HepG2 (cell line): ENCODE data around the gene PCSK5. TPM values are rescaled to one million over a fixed set of nuclear protein-coding genes. Genes with fewer than 3 reads are reported as not detected.

Experiments used
- BORCS8-MEF2B ChIP-seq: sonication (generic); formaldehyde crosslinking; IDR thresholded peaks from 2 replicates; pipeline ENCODE4 v1.8.0; 2022; ENCODE audit warnings: mild to moderate bottlenecking, missing genetic modification reagents
- FOXO1 ChIP-seq: sonication (generic); formaldehyde crosslinking; IDR thresholded peaks from 2 replicates; pipeline ENCODE4 v1.4.0; 2020; ENCODE audit warnings: missing genetic modification reagents
- HNF4G ChIP-seq, 2 experiments: sonication (generic) in 1 of 2; formaldehyde crosslinking in 1 of 2; IDR thresholded peaks; 2 replicates each; pipeline versions ENCODE4 v1.4.0 to v1.6.1; 2011 to 2020; ENCODE audit warnings: borderline replicate concordance in 2 of 2, low read depth in 2 of 2, mild to moderate bottlenecking in 2 of 2, low read length in 1 of 2, missing genetic modification reagents in 1 of 2, moderate library complexity in 1 of 2
- NFRKB ChIP-seq: fragments of 450-650 bp; IDR thresholded peaks from 2 replicates; pipeline ENCODE4 v1.6.1; 2017
- NR2C2 ChIP-seq: sonication (generic); formaldehyde crosslinking; IDR thresholded peaks from 2 replicates; pipeline ENCODE4 v1.4.0; 2020; ENCODE audit warnings: missing genetic modification reagents, mild to moderate bottlenecking, moderate library complexity, borderline replicate concordance
- PITX1 ChIP-seq: sonication (generic); formaldehyde crosslinking; IDR thresholded peaks from 2 replicates; pipeline ENCODE4 v1.5.1; 2020; ENCODE audit warnings: mild to moderate bottlenecking, missing genetic modification reagents
- RBFOX2 ChIP-seq: fragments of 200-400 bp; formaldehyde crosslinking; IDR thresholded peaks from 2 replicates; pipeline ENCODE4 v1.6.1; 2017; ENCODE audit warnings: low read depth, mild to moderate bottlenecking, low read length
- SAP130 ChIP-seq: IDR thresholded peaks from 2 replicates; pipeline ENCODE4 v1.6.1; 2016; ENCODE audit warnings: low read depth
- ZNF142 ChIP-seq: sonication (generic); formaldehyde crosslinking; IDR thresholded peaks from 2 replicates; pipeline ENCODE4 v1.4.0; 2020; ENCODE audit warnings: missing genetic modification reagents
- ZNF230 ChIP-seq: sonication (generic); formaldehyde crosslinking; IDR thresholded peaks from 2 replicates; pipeline ENCODE4 v1.4.0; 2020; ENCODE audit warnings: mild to moderate bottlenecking, missing genetic modification reagents
- ZNF274 ChIP-seq: sonication (generic); formaldehyde crosslinking; IDR thresholded peaks from 2 replicates; pipeline ENCODE4 v1.5.1; 2020; ENCODE audit warnings: mild to moderate bottlenecking, missing genetic modification reagents
- ZNF431 ChIP-seq: sonication (generic); formaldehyde crosslinking; IDR thresholded peaks from 2 replicates; pipeline ENCODE4 v1.9.0; 2022; ENCODE audit warnings: missing genetic modification reagents, low read depth, mild to moderate bottlenecking, borderline replicate concordance
- ZNF674 ChIP-seq: sonication (generic); formaldehyde crosslinking; IDR thresholded peaks from 2 replicates; pipeline ENCODE4 v1.5.0; 2020; ENCODE audit warnings: low read depth, mild to moderate bottlenecking, missing genetic modification reagents
- ZNF780A ChIP-seq: sonication (generic); formaldehyde crosslinking; IDR thresholded peaks from 2 replicates; pipeline ENCODE4 v1.8.0; 2022; ENCODE audit warnings: mild to moderate bottlenecking, missing genetic modification reagents, moderate library complexity
- polyA plus RNA-seq, 8 experiments: library from polyadenylated mRNA; depleted of rRNA in 3 of 8; stranded (reverse) in 7 of 8; unstranded in 1 of 8; fragments of >200 nt; fragmentation: Illumina TruSeq in 4 of 8; extraction: Trizol in 4 of 8; gene quantifications; 2 replicates each; pipeline versions ENCODE4 v1.2.1 to v1.2.3, GENCODE V29; 2011 to 2016; ENCODE audit warnings: low read depth in 4 of 8, missing spikeins in 1 of 8, mixed read lengths in 1 of 8; ENCODE audit not compliant: insufficient read depth in 1 of 8
- total RNA-seq, 5 experiments: library from RNA; depleted of rRNA; stranded (reverse); fragments of >200 nt; fragmentation: Illumina TruSeq; extraction: Trizol; gene quantifications; 2 replicates each; pipeline ENCODE4 v1.2.3, GENCODE V29; 2016; ENCODE audit warnings: low read depth in 1 of 5
- TF ChIP-seq, protein P1 (sequence below): sonication (generic); formaldehyde crosslinking; IDR thresholded peaks from 2 replicates; pipeline ENCODE4 v1.9.0; 2021; ENCODE audit warnings: mild to moderate bottlenecking, missing genetic modification reagents

The PCSK5 gene
- total and polyA plus RNA-seq, 2 of the 13 experiments (the other 11 are each of a cell fraction or from before 2014, with no cell fraction given), result 0.55 to 0.66 TPM

GRCh38 chr9:76401580-76402354 is 511.3 kb downstream of the PCSK5 start (continued):
- no peak for TF ChIP-seq ZNF142 (CRISPR knock-in tag)
- no peak for TF ChIP-seq ZNF780A (CRISPR knock-in tag)
- TF ChIP-seq NFRKB, result no peak
- TF ChIP-seq ZNF230 (CRISPR knock-in tag), result no peak
- no peak for TF ChIP-seq BORCS8-MEF2B (CRISPR knock-in tag)
- TF ChIP-seq, protein P1, sequence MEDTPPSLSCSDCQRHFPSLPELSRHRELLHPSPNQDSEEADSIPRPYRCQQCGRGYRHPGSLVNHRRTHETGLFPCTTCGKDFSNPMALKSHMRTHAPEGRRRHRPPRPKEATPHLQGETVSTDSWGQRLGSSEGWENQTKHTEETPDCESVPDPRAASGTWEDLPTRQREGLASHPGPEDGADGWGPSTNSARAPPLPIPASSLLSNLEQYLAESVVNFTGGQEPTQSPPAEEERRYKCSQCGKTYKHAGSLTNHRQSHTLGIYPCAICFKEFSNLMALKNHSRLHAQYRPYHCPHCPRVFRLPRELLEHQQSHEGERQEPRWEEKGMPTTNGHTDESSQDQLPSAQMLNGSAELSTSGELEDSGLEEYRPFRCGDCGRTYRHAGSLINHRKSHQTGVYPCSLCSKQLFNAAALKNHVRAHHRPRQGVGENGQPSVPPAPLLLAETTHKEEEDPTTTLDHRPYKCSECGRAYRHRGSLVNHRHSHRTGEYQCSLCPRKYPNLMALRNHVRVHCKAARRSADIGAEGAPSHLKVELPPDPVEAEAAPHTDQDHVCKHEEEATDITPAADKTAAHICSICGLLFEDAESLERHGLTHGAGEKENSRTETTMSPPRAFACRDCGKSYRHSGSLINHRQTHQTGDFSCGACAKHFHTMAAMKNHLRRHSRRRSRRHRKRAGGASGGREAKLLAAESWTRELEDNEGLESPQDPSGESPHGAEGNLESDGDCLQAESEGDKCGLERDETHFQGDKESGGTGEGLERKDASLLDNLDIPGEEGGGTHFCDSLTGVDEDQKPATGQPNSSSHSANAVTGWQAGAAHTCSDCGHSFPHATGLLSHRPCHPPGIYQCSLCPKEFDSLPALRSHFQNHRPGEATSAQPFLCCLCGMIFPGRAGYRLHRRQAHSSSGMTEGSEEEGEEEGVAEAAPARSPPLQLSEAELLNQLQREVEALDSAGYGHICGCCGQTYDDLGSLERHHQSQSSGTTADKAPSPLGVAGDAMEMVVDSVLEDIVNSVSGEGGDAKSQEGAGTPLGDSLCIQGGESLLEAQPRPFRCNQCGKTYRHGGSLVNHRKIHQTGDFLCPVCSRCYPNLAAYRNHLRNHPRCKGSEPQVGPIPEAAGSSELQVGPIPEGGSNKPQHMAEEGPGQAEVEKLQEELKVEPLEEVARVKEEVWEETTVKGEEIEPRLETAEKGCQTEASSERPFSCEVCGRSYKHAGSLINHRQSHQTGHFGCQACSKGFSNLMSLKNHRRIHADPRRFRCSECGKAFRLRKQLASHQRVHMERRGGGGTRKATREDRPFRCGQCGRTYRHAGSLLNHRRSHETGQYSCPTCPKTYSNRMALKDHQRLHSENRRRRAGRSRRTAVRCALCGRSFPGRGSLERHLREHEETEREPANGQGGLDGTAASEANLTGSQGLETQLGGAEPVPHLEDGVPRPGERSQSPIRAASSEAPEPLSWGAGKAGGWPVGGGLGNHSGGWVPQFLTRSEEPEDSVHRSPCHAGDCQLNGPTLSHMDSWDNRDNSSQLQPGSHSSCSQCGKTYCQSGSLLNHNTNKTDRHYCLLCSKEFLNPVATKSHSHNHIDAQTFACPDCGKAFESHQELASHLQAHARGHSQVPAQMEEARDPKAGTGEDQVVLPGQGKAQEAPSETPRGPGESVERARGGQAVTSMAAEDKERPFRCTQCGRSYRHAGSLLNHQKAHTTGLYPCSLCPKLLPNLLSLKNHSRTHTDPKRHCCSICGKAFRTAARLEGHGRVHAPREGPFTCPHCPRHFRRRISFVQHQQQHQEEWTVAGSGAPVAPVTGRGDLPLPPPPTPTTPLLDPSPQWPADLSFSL, result no peak
- TF ChIP-seq HNF4G (IDR thresholded peaks at IDR 0.05; ENCODE audit: borderline replicate concordance, low read depth, low read length), result peak; percentile 54; the same call in 1 of the 2 replicates
- peak; percentile 52; the same call in 1 of the 2 replicates for TF ChIP-seq HNF4G (CRISPR knock-in tag; IDR thresholded peaks at IDR 0.05; ENCODE audit: borderline replicate concordance, low read depth)
- 0 out of 2 replicates have a peak, but pooled peaks have one; percentile 26 for TF ChIP-seq RBFOX2
- TF ChIP-seq FOXO1, result 0 out of 2 replicates have a peak, but pooled peaks have one; percentile 30
- TF ChIP-seq SAP130 (CRISPR knock-in tag), result peak; percentile 67
- peak; percentile 93 for TF ChIP-seq NR2C2 (CRISPR knock-in tag)
- TF ChIP-seq PITX1, result peak; percentile 57; the same call in 1 of the 2 replicates
- TF ChIP-seq ZNF431 (CRISPR knock-in tag), result no peak
- no peak for TF ChIP-seq ZNF274 (CRISPR knock-in tag)
- TF ChIP-seq ZNF674 (CRISPR knock-in tag), result no peak
